GM12865 (cell line): ENCODE measurements around the gene LRP11.
"Not testable (repeated sequence)": the region's sequence is repeated elsewhere in the genome, so short reads cannot be mapped to it uniquely, and the experiment has no call there.

Experiments used
- DNase-seq: peaks from one replicate; pipeline ENCODE4 v3.0.0; 2010; ENCODE audit warnings: low read depth
- H3K4me3 ChIP-seq: 2 replicates; pipeline ENCODE4 v1.5.1; 2011; ENCODE audit warnings: mild to moderate bottlenecking, low read depth, low read length, control low read depth
- TF ChIP-seq, protein P1 (sequence below): IDR thresholded peaks from 2 replicates; pipeline ENCODE4 v1.5.1; 2011; ENCODE audit warnings: low read length, control low read depth, low read depth, inconsistent platforms; ENCODE audit not compliant: insufficient read depth; ENCODE audit errors: missing control alignments

Gene LRP11

DNA sequence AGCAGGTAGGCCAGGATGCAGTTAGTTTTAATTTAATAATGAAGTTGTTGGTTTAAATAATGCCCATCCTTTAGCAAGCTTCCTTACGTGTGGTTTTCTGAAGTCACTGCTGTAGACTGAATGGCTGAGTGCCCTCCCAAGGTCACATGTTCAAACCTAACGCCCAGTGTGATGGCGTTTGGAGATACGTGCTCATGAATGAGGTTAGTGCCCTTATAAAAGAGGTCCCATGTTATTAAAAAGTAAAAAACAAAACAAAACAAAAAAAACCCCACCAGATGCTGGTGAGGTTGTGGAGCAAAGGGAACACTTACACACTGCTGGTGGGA, 16.3 kb downstream of the LRP11 start:
- no peak for DNase-seq
- TF ChIP-seq, protein P1, sequence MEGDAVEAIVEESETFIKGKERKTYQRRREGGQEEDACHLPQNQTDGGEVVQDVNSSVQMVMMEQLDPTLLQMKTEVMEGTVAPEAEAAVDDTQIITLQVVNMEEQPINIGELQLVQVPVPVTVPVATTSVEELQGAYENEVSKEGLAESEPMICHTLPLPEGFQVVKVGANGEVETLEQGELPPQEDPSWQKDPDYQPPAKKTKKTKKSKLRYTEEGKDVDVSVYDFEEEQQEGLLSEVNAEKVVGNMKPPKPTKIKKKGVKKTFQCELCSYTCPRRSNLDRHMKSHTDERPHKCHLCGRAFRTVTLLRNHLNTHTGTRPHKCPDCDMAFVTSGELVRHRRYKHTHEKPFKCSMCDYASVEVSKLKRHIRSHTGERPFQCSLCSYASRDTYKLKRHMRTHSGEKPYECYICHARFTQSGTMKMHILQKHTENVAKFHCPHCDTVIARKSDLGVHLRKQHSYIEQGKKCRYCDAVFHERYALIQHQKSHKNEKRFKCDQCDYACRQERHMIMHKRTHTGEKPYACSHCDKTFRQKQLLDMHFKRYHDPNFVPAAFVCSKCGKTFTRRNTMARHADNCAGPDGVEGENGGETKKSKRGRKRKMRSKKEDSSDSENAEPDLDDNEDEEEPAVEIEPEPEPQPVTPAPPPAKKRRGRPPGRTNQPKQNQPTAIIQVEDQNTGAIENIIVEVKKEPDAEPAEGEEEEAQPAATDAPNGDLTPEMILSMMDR, result no peak
- no peak overlapping the region for H3K4me3 ChIP-seq

DNA sequence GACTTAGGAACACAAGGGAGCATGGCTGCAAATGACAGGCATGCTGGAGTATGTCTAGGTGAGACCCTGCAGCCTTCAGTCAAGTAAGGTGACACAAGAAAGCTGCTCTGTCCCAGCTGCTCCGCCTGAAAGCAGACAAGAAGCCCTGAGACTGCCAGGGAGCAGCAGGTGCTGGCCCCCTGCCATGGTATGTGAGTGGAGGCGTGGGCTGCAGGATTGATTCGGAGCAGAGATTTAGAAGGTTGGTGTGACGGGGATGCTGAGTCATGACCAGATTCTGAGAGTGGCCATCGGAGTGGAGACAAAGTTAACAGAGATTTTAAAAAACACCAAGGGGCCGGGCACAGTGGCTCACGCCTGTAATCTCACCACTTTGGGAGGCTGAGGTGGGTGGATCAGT, 17.8 kb downstream of the LRP11 start:
- H3K4me3 ChIP-seq, result no peak overlapping the region
- TF ChIP-seq, protein P1, result no peak
- no peak for DNase-seq

DNA sequence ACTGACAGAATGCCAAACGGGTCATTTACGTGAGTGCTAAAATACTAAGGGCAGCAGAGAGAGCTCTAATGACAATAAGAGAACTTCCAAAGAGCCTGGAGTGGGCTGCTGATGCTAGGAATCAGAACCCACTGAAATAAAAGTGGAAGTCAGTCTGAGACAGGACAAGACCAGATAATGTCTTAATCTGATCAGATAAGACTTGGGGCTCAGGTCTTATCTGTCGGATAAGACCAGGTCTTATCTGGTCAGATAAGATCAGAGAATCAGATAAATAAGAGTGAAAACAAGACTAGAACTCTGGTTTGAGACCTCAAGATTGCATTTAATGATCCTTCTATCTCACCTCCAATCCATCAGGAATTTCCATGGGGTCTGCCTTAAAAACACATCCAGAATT, 18.6 kb downstream of the LRP11 start:
- no peak for DNase-seq
- no peak overlapping the region for H3K4me3 ChIP-seq
- TF ChIP-seq, protein P1, result no peak

DNA sequence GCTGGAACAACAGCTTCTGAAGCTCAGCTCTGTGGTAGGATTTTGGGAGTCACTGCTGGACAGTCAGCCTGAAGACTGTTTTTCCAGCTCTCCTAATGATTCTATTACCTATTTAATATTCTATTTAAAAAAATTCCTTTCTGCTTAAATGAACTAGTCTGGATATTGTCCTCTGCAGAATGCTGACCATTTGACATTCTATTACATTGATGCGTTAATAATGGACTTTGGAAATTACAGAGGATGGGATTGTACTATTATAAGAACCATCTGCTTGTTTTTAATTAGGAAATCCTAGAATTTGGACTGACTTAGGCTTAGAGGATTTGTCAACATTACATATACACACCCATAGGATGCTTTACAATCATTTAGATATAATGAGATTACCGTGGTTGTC, 19.7 kb downstream of the LRP11 start:
- H3K4me3 ChIP-seq, result no peak overlapping the region
- no peak for DNase-seq
- TF ChIP-seq, protein P1, result no peak

DNA sequence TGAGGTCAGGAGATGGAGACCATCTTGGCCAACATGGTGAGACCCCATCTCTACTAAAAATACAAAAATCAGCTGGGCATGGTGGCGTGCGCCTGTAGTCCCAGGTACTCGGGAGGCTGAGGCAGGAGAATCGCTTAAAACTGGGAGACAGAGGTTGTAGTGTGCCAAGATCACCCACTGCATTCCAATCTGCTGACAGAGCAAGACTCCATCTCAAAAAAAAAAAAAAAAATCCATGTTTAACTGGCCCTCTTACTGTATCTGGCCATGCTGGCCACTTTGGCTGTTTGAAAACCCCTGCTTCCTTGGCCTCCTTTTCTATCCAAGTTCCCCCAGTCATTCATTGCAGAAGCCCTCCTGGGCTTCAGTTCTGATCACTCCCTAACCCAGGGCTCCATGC, 20.1 kb downstream of the LRP11 start:
- DNase-seq, H3K4me3 ChIP-seq: not testable (repeated sequence)

DNA sequence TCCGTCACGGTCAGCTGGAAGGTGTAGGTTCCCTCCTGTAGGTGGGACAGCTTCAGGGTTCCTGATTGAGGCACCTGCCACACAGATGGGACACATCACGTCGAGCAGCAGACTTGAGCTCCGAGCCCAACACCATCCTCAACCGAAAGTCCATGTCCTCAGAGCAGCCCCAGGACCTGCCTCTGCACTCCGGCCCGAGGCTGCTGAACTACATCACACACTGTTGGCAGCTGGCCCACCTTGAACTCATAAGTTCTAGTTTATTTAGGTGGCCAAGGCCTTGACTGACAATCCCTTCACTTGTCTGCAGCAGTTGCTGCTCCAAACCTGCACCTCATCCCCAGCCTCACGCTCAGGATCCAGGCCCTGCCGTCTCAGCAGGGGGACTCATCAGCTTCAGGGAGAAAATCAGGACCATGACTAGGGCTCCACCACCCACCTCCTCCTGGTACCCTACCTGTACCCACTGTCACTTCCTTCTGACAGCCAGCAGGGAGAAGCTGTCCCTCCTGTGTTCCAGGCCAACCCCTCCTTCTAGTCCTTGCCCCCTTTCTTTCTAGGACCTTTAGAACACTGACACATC, 21.0 kb downstream of the LRP11 start:
- H3K4me3 ChIP-seq, result no peak overlapping the region
- TF ChIP-seq, protein P1, result no peak
- no peak for DNase-seq

DNA sequence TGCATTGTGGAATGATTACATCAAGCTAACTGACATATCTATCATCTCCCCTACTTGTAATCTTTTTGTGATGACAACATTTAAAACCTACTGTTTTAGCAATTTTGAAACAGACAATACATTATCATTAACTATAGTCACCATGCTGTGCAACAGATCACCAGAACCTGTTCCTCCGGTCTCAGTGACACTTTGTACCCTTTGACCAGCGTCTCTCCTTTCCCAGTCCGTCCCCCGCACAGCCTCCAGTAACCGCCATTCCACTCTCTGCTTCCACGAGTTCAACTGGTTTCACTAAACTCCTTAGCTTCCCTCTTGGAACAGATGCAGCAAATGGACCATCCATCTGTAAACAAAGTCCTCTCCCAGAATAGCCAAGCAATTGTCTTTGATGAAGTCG, 21.8 kb downstream of the LRP11 start:
- TF ChIP-seq, protein P1, result no peak

More for the DNA sequence above, 21.8 kb downstream of the LRP11 start:
- H3K4me3 ChIP-seq, result no peak overlapping the region
- DNase-seq, result no peak
